ENCODE measurements around the gene DPP4.
A peak's percentile ranks its signal among the peaks of the same experiment; 100 is the strongest.

Gene DPP4

DNA sequence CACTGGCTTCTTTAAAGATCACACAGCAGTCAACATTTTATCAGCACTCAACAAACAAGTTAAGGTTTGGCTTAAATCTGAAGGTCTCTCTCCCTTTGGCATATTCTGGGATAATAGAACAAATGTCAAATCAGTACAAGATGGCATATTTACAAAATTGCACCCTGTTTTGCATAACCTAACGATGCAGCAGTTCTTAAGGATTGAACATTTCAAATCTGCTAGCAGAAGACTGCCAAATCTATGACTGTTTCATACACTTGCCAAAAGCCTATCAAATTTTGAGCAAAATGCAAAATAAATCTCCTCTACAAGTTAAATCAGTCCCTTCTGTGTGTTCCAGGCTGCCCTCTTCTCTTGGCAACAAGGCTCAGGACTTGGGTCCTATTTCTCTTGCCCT, 73.6 kb downstream of the DPP4 start:
- ATAC-seq (no peak), DNase-seq (no peak)
- H3K27ac Mint-ChIP-seq, result no peak overlapping the region
- H3K4me3 Mint-ChIP-seq, result no peak overlapping the region
- no peaks in the 10 kb centered on the region for H3K27me3 Mint-ChIP-seq
- peaks cover 0 to 4% of the 10 kb centered on the region in 2 donors for H3K9me3 Mint-ChIP-seq
- H3K4me1 Mint-ChIP-seq, result peaks cover 32% of the 10 kb centered on the region

GRCh38 chr2:161999321-161999720, 74.7 kb downstream of the DPP4 start:
- Mint-ChIP-seq H3K27me3 (no peaks in the 10 kb centered on the region), H3K4me1 (peaks cover 42% of the 10 kb centered on the region), H3K4me3 (no peak overlapping the region), H3K9me3 (peaks cover 0 to 4% of the 10 kb centered on the region in 2 donors), H3K27ac (no peak overlapping the region)
- DNase-seq (no peak), ATAC-seq (no peak)

DNA sequence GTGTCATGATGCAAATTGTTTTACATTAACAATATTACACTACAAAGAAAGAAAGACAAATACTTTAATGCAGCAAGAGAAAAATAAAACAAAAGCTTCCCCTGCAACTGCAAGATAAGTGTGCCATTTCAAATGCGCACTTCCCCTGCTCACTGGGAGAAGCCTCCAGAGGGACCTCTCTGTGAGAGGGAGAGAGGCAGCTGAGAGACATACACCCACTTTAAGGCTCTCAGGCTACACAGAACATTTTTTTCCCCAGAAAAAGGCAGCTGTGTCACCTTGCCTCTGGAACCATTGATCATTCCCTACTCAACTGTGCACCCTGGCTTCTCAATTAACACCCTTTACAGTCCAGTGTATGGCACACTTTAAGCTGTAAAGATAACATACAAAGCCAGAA, 75.2 kb downstream of the DPP4 start:
- H3K27ac Mint-ChIP-seq, result no peak overlapping the region

DNA sequence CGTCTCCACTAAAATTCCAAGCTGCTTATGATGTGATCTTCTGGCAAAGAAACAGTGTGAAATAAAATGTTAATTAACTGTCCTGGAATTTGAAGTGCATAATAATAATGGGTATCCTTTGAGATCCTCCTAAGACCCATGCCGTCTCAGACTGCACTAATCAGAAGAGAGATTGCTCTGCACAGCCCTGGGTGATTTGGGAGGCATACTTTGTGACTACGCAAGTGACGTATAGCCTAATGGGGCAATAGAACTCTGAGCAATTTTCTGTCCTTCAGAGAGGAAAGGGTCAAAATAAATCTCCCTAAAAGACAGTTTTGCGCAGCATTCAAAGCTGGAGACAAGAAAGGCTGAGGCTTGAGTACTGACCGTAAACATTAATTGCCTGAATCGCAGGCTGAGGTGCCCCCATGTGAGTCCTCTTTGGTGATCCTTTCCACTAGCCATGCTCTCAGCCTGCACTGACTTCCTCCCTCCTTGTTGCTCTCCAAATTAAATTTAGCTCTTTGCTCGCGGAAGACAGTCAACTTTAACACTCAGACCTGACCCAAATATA, 76.0 kb downstream of the DPP4 start:
- Mint-ChIP-seq H3K4me1 (peaks cover 46% of the 10 kb centered on the region), H3K9me3 (no peaks in the 10 kb centered on the region), H3K4me3 (no peak overlapping the region), H3K27ac (peak overlapping the region in 1 of 2 donors; percentile 28), H3K27me3 (no peaks in the 10 kb centered on the region)
- DNase-seq (no peak), ATAC-seq (no peak)

More for the DNA sequence above, 75.2 kb downstream of the DPP4 start:
- DNase-seq (no peak), ATAC-seq (no peak)
- Mint-ChIP-seq H3K9me3 (peaks cover 0 to under 1% of the 10 kb centered on the region in 2 donors), H3K27me3 (no peaks in the 10 kb centered on the region), H3K4me3 (no peak overlapping the region), H3K4me1 (peaks cover 42% of the 10 kb centered on the region)

DNA sequence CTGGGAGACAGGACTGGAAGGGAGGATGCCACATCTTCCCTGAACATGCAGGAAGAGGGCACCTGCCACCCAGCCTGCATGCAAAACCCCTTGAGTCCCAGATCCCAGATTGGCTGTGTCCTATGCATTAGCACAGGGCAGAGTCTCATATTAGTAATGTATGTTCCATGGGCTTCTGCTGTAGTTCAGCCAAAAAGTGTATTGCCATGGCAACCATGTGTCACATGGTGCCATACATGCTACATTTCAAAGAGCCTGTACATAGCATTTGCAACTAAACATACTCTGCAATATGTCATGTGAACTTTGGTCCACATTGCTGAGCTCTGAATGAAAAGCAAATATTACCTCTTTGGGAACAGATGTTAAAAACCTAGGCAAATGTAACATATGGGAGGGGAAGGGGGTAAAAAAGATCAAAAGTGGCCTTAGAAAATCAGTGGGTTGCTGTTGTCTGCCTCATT, 78.4 kb downstream of the DPP4 start:
- ATAC-seq (peak; percentile 72), DNase-seq (no peak)
- H3K4me3 Mint-ChIP-seq, result peak overlapping the region; percentile 69 to 87

GRCh38 chr2:161994761-161995520, 79.1 kb downstream of the DPP4 start:
- Mint-ChIP-seq H3K27me3 (no peaks in the 10 kb centered on the region), H3K4me3 (peak overlapping the region; percentile 69 to 87), H3K27ac (peak overlapping the region; percentile 92 to 97), H3K4me1 (peaks cover 76% of the 10 kb centered on the region), H3K9me3 (no peaks in the 10 kb centered on the region)
- DNase-seq (no peak), ATAC-seq (no peak)

More for the DNA sequence above, 78.4 kb downstream of the DPP4 start:
- Mint-ChIP-seq H3K27ac (peak overlapping the region; percentile 92 to 97), H3K4me1 (peaks cover 70% of the 10 kb centered on the region), H3K27me3 (no peaks in the 10 kb centered on the region), H3K9me3 (no peaks in the 10 kb centered on the region)

DNA sequence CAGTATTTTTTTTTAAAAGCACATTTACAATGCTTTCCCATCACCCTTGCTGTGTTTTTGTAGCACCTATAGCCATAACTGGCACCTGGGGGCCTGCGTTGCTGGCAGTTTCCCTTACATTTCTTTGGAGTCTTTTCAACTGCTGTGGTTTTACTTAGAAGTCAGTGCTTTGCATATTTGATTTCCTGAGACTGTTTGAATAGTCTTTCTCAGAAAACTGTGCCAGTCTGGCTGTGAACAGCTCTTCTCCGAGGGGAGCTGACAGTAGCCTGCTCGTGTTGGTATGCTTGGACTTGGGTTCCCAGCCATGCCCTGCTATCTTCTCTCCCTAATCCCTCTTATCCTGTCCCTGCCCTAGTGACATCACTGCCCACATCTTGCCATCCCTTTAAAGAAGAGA, 81.5 kb downstream of the DPP4 start:
- peak overlapping the region; percentile 97 to 99 for H3K27ac Mint-ChIP-seq
- ATAC-seq (peak; percentile 90), DNase-seq (peak; percentile 58 to 72)
- peak overlapping the region; percentile 87 to 91 for H3K4me3 Mint-ChIP-seq
- H3K9me3 Mint-ChIP-seq, result no peaks in the 10 kb centered on the region
- H3K4me1 Mint-ChIP-seq, result peaks cover 83% of the 10 kb centered on the region
- no peaks in the 10 kb centered on the region for H3K27me3 Mint-ChIP-seq

DNA sequence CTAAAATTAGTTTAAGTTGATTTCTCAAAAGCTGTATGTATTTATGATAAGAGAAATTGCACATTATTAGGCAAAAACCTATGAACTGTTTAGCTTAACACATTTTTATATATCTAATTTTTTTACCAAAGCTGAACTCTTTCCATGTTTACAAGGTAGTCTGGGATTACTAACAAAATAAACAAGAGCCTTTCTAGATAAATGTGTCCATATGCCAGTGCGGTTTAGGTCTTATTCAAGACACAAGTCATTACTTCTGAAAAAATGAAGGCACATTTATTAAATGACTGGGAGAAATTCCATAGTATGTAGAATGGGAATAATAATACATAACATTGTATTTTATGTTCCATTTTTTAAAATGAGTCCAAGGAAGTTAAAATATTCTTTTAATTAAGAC, 82.0 kb downstream of the DPP4 start:
- peak overlapping the region; percentile 97 to 99 for H3K27ac Mint-ChIP-seq
- no peak for DNase-seq
- no peaks in the 10 kb centered on the region for H3K27me3 Mint-ChIP-seq
- peaks cover 83% of the 10 kb centered on the region for H3K4me1 Mint-ChIP-seq
- ATAC-seq, result no peak
- H3K9me3 Mint-ChIP-seq, result no peaks in the 10 kb centered on the region
- H3K4me3 Mint-ChIP-seq, result peak overlapping the region in 1 of 2 donors; percentile 87

- ATAC-seq, result no peak
- DNase-seq, result no peak
- Mint-ChIP-seq H3K4me3 (peak overlapping the region in 1 of 2 donors; percentile 32), H3K27me3 (no peaks in the 10 kb centered on the region), H3K4me1 (peaks cover 74% of the 10 kb centered on the region), H3K27ac (peak overlapping the region in 1 of 2 donors; percentile 19), H3K9me3 (no peaks in the 10 kb centered on the region)
Measured at GRCh38 chr2:161990741-161991140, 83.3 kb downstream of the DPP4 start.

- ATAC-seq, result no peak
- H3K9me3 Mint-ChIP-seq, result no peaks in the 10 kb centered on the region
- no peak overlapping the region for H3K27ac Mint-ChIP-seq
- H3K27me3 Mint-ChIP-seq, result no peaks in the 10 kb centered on the region
- peaks cover 67% of the 10 kb centered on the region for H3K4me1 Mint-ChIP-seq
- no peak overlapping the region for H3K4me3 Mint-ChIP-seq
- no peak for DNase-seq
Measured at GRCh38 chr2:161990036-161990435, 84.0 kb downstream of the DPP4 start.

DNA sequence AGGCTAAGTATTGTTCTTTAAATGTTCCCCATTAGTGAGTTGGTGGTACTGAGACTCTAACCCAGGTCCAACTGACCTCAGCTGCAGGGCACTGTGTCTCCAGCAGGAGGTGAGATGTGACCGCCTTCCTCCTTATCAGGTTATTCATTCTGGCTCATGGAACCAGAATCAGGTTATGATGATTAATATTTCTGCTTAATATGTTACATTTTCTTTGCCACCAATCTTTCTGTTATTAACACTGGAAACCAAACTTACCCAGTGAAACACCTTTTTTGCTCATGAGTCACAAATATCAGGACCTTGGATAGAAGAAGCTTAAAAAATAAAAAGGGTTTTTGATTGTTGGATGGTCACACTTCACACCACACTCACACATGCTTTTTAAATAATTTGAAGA, 85.4 kb downstream of the DPP4 start:
- no peak overlapping the region for H3K4me3 Mint-ChIP-seq
- ATAC-seq (no peak), DNase-seq (no peak)
- H3K27ac Mint-ChIP-seq, result no peak overlapping the region
- H3K4me1 Mint-ChIP-seq, result peaks cover 55% of the 10 kb centered on the region
- no peaks in the 10 kb centered on the region for H3K9me3 Mint-ChIP-seq
- no peaks in the 10 kb centered on the region for H3K27me3 Mint-ChIP-seq

DNA sequence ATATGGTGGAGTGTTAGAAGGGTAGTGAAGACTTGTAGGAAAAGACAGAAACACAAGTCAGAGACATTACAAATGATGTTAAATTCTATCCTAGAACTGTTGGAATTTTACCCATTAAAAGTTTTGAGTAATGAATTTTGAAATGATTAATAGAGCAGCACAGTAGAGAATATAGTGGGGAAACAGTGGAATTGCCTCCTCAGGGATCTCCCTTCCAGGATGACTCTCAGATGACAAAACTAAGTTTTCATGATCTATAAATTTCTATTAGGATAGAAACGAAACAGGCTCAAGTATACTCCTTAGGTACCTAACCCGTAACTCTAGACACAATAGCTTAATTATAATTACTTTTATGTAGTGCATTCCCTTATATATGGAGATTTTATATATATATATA, 86.7 kb downstream of the DPP4 start:
- Mint-ChIP-seq H3K4me3 (no peak overlapping the region), H3K27ac (peak overlapping the region in 1 of 2 donors; percentile 27), H3K4me1 (peaks cover 54% of the 10 kb centered on the region), H3K9me3 (no peaks in the 10 kb centered on the region), H3K27me3 (no peaks in the 10 kb centered on the region)
- no peak for ATAC-seq
- DNase-seq, result no peak

GRCh38 chr2:161983866-161984265, 90.1 kb downstream of the DPP4 start:
- Mint-ChIP-seq H3K27me3 (no peaks in the 10 kb centered on the region), H3K4me1 (peaks cover 55% of the 10 kb centered on the region), H3K4me3 (no peak overlapping the region), H3K27ac (no peak overlapping the region), H3K9me3 (peaks cover 0 to 6% of the 10 kb centered on the region in 2 donors)
- DNase-seq, result no peak
- no peak for ATAC-seq

DNA sequence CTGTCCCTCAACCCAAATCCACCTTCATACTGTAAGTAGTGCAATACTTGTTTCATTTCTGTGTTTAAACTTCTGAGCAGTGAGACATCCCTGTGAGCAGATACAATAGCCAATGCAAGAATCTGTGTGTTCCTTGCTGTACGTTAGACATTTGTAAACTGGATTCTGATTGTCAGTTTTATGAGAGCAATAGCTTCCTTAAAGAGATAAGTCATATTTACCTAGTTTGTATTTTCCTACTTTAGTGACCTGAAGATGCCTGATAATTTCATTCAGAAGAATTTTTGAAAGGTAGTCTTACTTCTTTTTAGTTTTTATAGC, 90.7 kb downstream of the DPP4 start:
- Mint-ChIP-seq H3K9me3 (peaks cover 0 to 6% of the 10 kb centered on the region in 2 donors), H3K27me3 (no peaks in the 10 kb centered on the region), H3K27ac (no peak overlapping the region), H3K4me3 (no peak overlapping the region), H3K4me1 (peaks cover 52% of the 10 kb centered on the region)
- ATAC-seq, result no peak
- no peak for DNase-seq

- Mint-ChIP-seq H3K9me3 (peaks cover 0 to 6% of the 10 kb centered on the region in 2 donors), H3K27me3 (no peaks in the 10 kb centered on the region), H3K4me1 (peaks cover 50% of the 10 kb centered on the region), H3K4me3 (peak overlapping the region in 1 of 2 donors; percentile 13), H3K27ac (no peak overlapping the region)
- peak; percentile 29 for ATAC-seq
- no peak for DNase-seq
Measured at GRCh38 chr2:161982548-161983330, 91.3 kb downstream of the DPP4 start.

Measured in stimulated activated naive CD8-positive, alpha-beta T cell treated with anti-CD3 and anti-CD28 coated beads, Interleukin-15, amount 100 ng/mL, for 72 hours (primary cell).